Karpas-422 (cell line): ENCODE results near the gene TMEM145. TPM values are rescaled to one million over a fixed set of nuclear protein-coding genes. Genes with fewer than 3 reads are reported as not detected.

Experiments
- DNase-seq: peaks from one replicate; pipeline ENCODE4 v3.0.0-alpha.2; 2015
- H2AFZ ChIP-seq: fragments of 200-600 bp; sonication (generic); 2 replicates; pipeline ENCODE4 v1.6.1; 2014; ENCODE audit warnings: antibody characterized with exemption, low read length, mixed read lengths
- H3K27ac ChIP-seq: fragments of 200-600 bp; sonication (generic); 2 replicates; pipeline ENCODE4 v1.5.1; 2014; ENCODE audit warnings: mild to moderate bottlenecking, low read length, moderate library complexity
- H3K27me3 ChIP-seq: fragments of 200-600 bp; sonication (generic); 2 replicates; pipeline ENCODE4 v1.6.1; 2014; ENCODE audit warnings: low read length, mixed read lengths
- H3K36me3 ChIP-seq: fragments of 200-600 bp; sonication (generic); 2 replicates; pipeline ENCODE4 v1.6.1; 2014; ENCODE audit warnings: low read length, mixed read lengths; ENCODE audit not compliant: insufficient read depth
- H3K4me1 ChIP-seq: fragments of 200-600 bp; sonication (generic); 2 replicates; pipeline ENCODE4 v1.6.1; 2014; ENCODE audit warnings: mild to moderate bottlenecking, low read length, mixed read lengths
- H3K4me2 ChIP-seq: fragments of 200-600 bp; sonication (generic); 2 replicates; pipeline ENCODE4 v1.6.1; 2014; ENCODE audit warnings: low read length, low read depth, mild to moderate bottlenecking; ENCODE audit not compliant: poor library complexity, severe bottlenecking
- H3K4me3 ChIP-seq: fragments of 200-600 bp; sonication (generic); 2 replicates; pipeline ENCODE4 v1.5.1; 2014; ENCODE audit warnings: mild to moderate bottlenecking, antibody characterized with exemption, low read length, mixed read lengths
- H3K79me2 ChIP-seq: fragments of 200-600 bp; sonication (generic); 2 replicates; pipeline ENCODE4 v1.6.1; 2014; ENCODE audit warnings: mild to moderate bottlenecking, low read length, mixed read lengths
- H3K9ac ChIP-seq: fragments of 200-600 bp; sonication (generic); 2 replicates; pipeline ENCODE4 v1.6.0; 2014; ENCODE audit warnings: low read length
- H3K9me2 ChIP-seq: fragments of 200-600 bp; sonication (generic), shearing (Covaris generic); replicated peaks from 2 replicates; pipeline ENCODE4 v1.6.0; 2014; ENCODE audit warnings: mild to moderate bottlenecking, low read length, moderate library complexity; ENCODE audit not compliant: insufficient read depth
- H3K9me3 ChIP-seq: fragments of 300-700, 200-600 bp; sonication (generic); 2 replicates; pipeline ENCODE4 v1.6.1; 2014; ENCODE audit warnings: low read length, mixed read lengths
- H4K20me1 ChIP-seq: fragments of 200-600 bp; sonication (generic); 2 replicates; pipeline ENCODE4 v1.6.1; 2014; ENCODE audit warnings: mild to moderate bottlenecking, antibody characterized with exemption, low read length, low read depth; ENCODE audit not compliant: insufficient read depth
- total RNA-seq: library from RNA; depleted of rRNA; stranded (reverse); fragments of >200 nt; shearing (Covaris generic); gene quantifications from 2 replicates; pipeline ENCODE4 v1.2.3, GENCODE V29; 2014; ENCODE audit warnings: low replicate concordance

Gene TMEM145
- total RNA-seq, 1 experiment from 2014 or later: 18.7 TPM

DNA sequence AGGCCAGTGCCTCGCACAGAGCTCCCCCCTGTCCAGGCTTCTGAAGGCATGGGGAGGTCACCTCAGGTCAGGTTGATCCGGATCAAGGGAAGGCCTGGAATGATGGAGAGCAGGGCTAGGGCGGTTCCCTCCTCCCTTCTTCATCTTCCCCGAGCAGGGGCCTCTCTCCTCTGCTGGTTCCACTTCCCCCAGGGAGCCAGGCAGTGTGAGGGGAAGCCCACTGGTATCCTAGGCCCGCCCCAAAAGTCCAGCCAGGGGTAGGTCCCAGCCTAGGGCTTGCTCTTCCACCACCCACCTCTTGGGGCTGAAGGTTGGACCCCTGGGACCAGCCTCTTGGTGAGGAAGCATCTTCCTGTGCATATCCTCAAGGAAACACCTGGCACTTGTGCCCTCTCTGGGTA is 27.6 kb upstream of the TMEM145 start:
- Histone ChIP-seq H3K9ac (peak overlapping the region; percentile 83), H3K9me3 (no peaks in the 10 kb centered on the region), H4K20me1 (peaks cover 10% of the 10 kb centered on the region; the same call in 1 of the 2 replicates), H3K79me2 (peaks cover 18% of the 10 kb centered on the region), H3K27me3 (no peaks in the 10 kb centered on the region), H2AFZ (no peak overlapping the region), H3K27ac (peak overlapping the region; percentile 54), H3K4me3 (peak overlapping the region; percentile 85), H3K36me3 (peaks cover 14% of the 10 kb centered on the region; the same call in 1 of the 2 replicates), H3K9me2 (no peaks in the 10 kb centered on the region), H3K4me2 (peak overlapping the region; percentile 92), H3K4me1 (peaks cover 46% of the 10 kb centered on the region)
- DNase-seq: peak; percentile 62

GRCh38 chr19:42285988-42286348 is 27.1 kb upstream of the TMEM145 start:
- peak overlapping the region; percentile 92 for H3K4me2 ChIP-seq
- peaks cover 14% of the 10 kb centered on the region; the same call in 1 of the 2 replicates for H3K36me3 ChIP-seq
- no peaks in the 10 kb centered on the region for H3K27me3 ChIP-seq
- H3K79me2 ChIP-seq: peaks cover 18% of the 10 kb centered on the region
- H3K4me1 ChIP-seq: peaks cover 47% of the 10 kb centered on the region
- peak overlapping the region; percentile 54 for H3K27ac ChIP-seq
- no peak for DNase-seq
- peaks cover 10% of the 10 kb centered on the region; the same call in 1 of the 2 replicates for H4K20me1 ChIP-seq
- H3K9me3 ChIP-seq: no peaks in the 10 kb centered on the region
- no peaks in the 10 kb centered on the region for H3K9me2 ChIP-seq
- H3K4me3 ChIP-seq: peak overlapping the region; percentile 85
- no peak overlapping the region for H2AFZ ChIP-seq
- peak overlapping the region; percentile 83 for H3K9ac ChIP-seq

DNA sequence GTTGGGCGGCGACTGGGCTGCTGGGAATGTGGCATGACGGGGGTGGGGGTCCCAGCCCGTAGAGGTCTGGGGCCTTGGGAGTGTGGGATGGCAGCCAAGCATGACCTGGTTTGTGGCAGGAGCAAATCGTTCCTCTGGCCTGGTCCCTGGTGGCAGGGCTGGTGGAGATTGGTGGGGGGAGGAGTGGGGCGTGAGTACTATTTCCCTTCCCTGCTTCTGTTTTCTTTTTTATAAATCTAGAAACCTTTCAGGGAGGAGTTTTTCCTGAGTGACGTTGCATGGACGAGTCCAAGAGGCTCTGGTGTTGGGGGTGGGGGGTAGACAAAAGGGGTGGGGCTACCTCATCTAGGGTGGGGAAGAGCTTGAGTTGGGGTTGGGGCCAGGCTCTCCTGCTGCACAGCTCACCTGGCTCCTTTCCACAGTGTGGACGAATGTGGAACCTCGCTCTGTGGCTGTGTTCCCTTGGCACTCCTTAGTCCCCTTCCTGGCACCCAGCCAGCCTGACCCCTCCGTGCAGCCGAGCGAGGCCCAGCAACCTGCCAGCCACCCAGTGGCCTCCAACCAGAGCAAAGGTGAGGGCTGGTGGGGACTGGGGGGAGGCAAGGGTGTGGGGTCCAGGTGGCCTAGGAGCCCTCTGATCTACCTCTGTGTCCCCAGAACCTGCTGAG is 26.6 kb upstream of the TMEM145 start:
- Histone ChIP-seq H3K27ac (peak overlapping the region; percentile 54), H2AFZ (no peak overlapping the region), H4K20me1 (peaks cover 14% of the 10 kb centered on the region; the same call in 1 of the 2 replicates), H3K4me1 (peaks cover 43% of the 10 kb centered on the region), H3K4me3 (peak overlapping the region; percentile 85), H3K9ac (peak overlapping the region; percentile 83), H3K36me3 (peaks cover 17% of the 10 kb centered on the region; the same call in 1 of the 2 replicates), H3K9me2 (no peaks in the 10 kb centered on the region), H3K4me2 (peak overlapping the region; percentile 92), H3K27me3 (no peaks in the 10 kb centered on the region), H3K9me3 (no peaks in the 10 kb centered on the region), H3K79me2 (peaks cover 18% of the 10 kb centered on the region)
- peak; percentile 61 for DNase-seq

GRCh38 chr19:42287017-42287826 is 25.9 kb upstream of the TMEM145 start:
- H3K27ac ChIP-seq: no peak overlapping the region
- no peaks in the 10 kb centered on the region for H3K27me3 ChIP-seq
- no peak overlapping the region for H3K4me2 ChIP-seq
- peaks cover 22% of the 10 kb centered on the region; the same call in 1 of the 2 replicates for H3K36me3 ChIP-seq
- no peak overlapping the region for H3K4me3 ChIP-seq
- H2AFZ ChIP-seq: no peak overlapping the region
- H3K4me1 ChIP-seq: peaks cover 35% of the 10 kb centered on the region
- H3K79me2 ChIP-seq: peaks cover 18% of the 10 kb centered on the region
- H3K9ac ChIP-seq: no peak overlapping the region
- no peaks in the 10 kb centered on the region for H3K9me2 ChIP-seq
- H3K9me3 ChIP-seq: no peaks in the 10 kb centered on the region
- no peak for DNase-seq
- H4K20me1 ChIP-seq: peaks cover 15% of the 10 kb centered on the region; the same call in 1 of the 2 replicates

GRCh38 chr19:42287827-42288107 is 25.3 kb upstream of the TMEM145 start:
- H3K4me2 ChIP-seq: no peak overlapping the region
- peaks cover 30% of the 10 kb centered on the region for H3K4me1 ChIP-seq
- H3K36me3 ChIP-seq: peaks cover 22% of the 10 kb centered on the region; the same call in 1 of the 2 replicates
- peaks cover 15% of the 10 kb centered on the region; the same call in 1 of the 2 replicates for H4K20me1 ChIP-seq
- DNase-seq: no peak
- H3K4me3 ChIP-seq: no peak overlapping the region
- peaks cover 18% of the 10 kb centered on the region for H3K79me2 ChIP-seq
- no peak overlapping the region for H3K27ac ChIP-seq
- no peak overlapping the region for H3K9ac ChIP-seq
- H2AFZ ChIP-seq: no peak overlapping the region
- no peaks in the 10 kb centered on the region for H3K9me3 ChIP-seq
- no peaks in the 10 kb centered on the region for H3K27me3 ChIP-seq
- no peaks in the 10 kb centered on the region for H3K9me2 ChIP-seq

GRCh38 chr19:42288387-42288786 is 24.7 kb upstream of the TMEM145 start:
- Histone ChIP-seq H3K27me3 (no peaks in the 10 kb centered on the region), H2AFZ (no peak overlapping the region), H4K20me1 (peaks cover 15% of the 10 kb centered on the region; the same call in 1 of the 2 replicates), H3K9me2 (no peaks in the 10 kb centered on the region), H3K79me2 (peaks cover 18% of the 10 kb centered on the region), H3K4me1 (peaks cover 24% of the 10 kb centered on the region), H3K27ac (no peak overlapping the region), H3K9ac (no peak overlapping the region), H3K4me3 (no peak overlapping the region), H3K4me2 (no peak overlapping the region), H3K36me3 (peaks cover 22% of the 10 kb centered on the region; the same call in 1 of the 2 replicates), H3K9me3 (no peaks in the 10 kb centered on the region)
- DNase-seq: no peak

DNA sequence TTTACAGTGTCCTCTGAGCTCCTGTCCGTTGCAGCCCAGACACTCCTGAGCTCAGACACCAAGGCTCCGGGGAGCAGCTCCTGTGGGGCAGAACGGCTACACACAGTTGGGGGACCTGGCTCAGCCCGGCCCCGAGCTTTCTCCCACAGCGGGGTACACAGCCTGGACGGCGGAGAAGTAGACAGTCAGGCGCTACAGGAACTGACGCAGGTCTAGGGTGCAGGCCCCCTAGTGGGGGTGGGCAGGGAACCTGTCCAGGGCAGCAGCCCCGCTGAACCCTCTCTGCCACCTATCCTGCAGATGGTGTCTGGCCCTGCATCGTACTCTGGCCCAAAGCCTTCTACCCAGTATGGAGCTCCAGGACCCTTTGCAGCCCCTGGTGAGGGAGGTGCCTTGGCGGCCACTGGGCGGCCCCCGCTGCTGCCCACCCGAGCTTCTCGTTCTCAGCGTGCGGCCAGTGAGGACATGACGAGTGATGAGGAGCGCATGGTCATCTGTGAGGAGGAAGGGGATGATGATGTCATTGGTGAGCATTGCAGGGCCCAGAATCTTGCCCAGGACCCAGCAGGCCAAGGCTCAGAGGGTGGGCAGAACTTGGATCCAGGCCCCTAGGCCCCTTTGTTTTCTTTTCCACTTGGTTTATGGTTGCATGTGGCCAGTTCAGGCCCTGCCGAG is 24.1 kb upstream of the TMEM145 start:
- H3K9me3 ChIP-seq: no peaks in the 10 kb centered on the region
- H3K4me2 ChIP-seq: no peak overlapping the region
- peaks cover 22% of the 10 kb centered on the region for H3K36me3 ChIP-seq
- no peak overlapping the region for H3K4me3 ChIP-seq
- H3K27ac ChIP-seq: no peak overlapping the region
- no peaks in the 10 kb centered on the region for H3K9me2 ChIP-seq
- no peak overlapping the region for H3K9ac ChIP-seq
- no peak for DNase-seq
- H2AFZ ChIP-seq: no peak overlapping the region
- peaks cover 22% of the 10 kb centered on the region for H3K4me1 ChIP-seq
- H3K27me3 ChIP-seq: no peaks in the 10 kb centered on the region
- H4K20me1 ChIP-seq: peaks cover 15% of the 10 kb centered on the region; the same call in 1 of the 2 replicates
- H3K79me2 ChIP-seq: peaks cover 18% of the 10 kb centered on the region

DNA sequence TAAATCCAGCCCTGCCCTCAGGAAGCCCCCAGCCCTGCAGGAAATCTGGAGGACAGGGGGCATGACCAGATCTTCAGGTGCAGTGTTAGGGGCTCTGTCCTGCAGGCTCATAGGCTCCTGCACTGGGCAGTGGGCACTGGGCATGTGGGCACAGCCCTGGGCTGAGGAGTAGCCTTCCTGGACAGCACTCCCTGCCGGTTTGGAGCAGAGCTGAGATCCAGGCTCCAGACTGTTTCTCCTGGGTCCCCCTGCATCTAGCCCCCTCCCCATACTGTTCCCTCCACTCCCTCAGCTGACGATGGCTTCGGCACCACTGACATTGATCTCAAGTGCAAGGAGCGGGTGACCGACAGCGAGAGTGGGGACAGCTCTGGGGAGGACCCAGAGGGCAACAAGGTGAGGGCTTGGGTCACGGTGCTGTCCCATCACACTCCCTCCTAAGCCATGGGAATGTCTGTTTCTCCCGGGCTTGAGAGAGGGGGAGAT is 23.5 kb upstream of the TMEM145 start:
- Histone ChIP-seq H3K9me2 (no peaks in the 10 kb centered on the region), H3K9ac (no peak overlapping the region), H3K27me3 (no peaks in the 10 kb centered on the region), H3K79me2 (peaks cover 16% of the 10 kb centered on the region), H2AFZ (no peak overlapping the region), H3K4me3 (no peak overlapping the region), H3K27ac (no peak overlapping the region), H3K36me3 (peaks cover 22% of the 10 kb centered on the region), H3K9me3 (no peaks in the 10 kb centered on the region), H3K4me1 (peaks cover 22% of the 10 kb centered on the region), H4K20me1 (peaks cover 15% of the 10 kb centered on the region; the same call in 1 of the 2 replicates), H3K4me2 (no peak overlapping the region)
- DNase-seq: no peak
